Prostate gland (tissue), 2 donors: ENCODE measurements around the gene USP21. TPM values are rescaled to one million over a fixed set of nuclear protein-coding genes. Genes with fewer than 3 reads are reported as not detected.
A peak's percentile ranks its signal among the peaks of the same experiment; 100 is the strongest.

Source experiments
- DNase-seq: peaks from one replicate; pipeline ENCODE4 v3.0.0-alpha.2; 2019; ENCODE audit warnings: low spot score
- H3K27ac ChIP-seq, 2 donors: fragments of 200-600 bp; sonication (generic); 2 replicates each; pipeline ENCODE4 v1.5.1; 2017 to 2019
- H3K27me3 ChIP-seq: fragments of 200-600 bp; sonication (generic); replicated peaks from 2 replicates; pipeline ENCODE4 v1.5.1; 2019; ENCODE audit not compliant: insufficient read depth
- H3K36me3 ChIP-seq, 2 donors: fragments of 200-600 bp; sonication (generic); 1 replicate in 1 of 2; 2 replicates in 1 of 2; pipeline versions ENCODE4 v1.5.1 to v1.8.1; 2017 to 2019
- H3K4me1 ChIP-seq: fragments of 200-600 bp; sonication (generic); replicated peaks from 2 replicates; pipeline ENCODE4 v1.5.1; 2019
- H3K4me3 ChIP-seq, 2 donors: fragments of 200-600 bp; sonication (generic); 2 replicates each; pipeline ENCODE4 v1.5.1; 2017 to 2019
- H3K9me3 ChIP-seq: fragments of 200-600 bp; sonication (generic); 2 replicates; pipeline ENCODE4 v1.5.1; 2017
- POLR2A ChIP-seq: fragments of 450-650 bp; IDR thresholded peaks from one replicate; pipeline ENCODE4 v1.6.1; 2016; ENCODE audit warnings: antibody characterized with exemption, mild to moderate bottlenecking
- POLR2AphosphoS5 ChIP-seq: sonication (generic); formaldehyde crosslinking; IDR thresholded peaks from one replicate; pipeline ENCODE4 v1.6.1; 2017; ENCODE audit warnings: antibody characterized with exemption
- WGBS: methylation state at CpG from one replicate; pipeline ENCODE4 v1.1.5; 2018; 5-methylcytosine and 5-hydroxymethylcytosine counted together
- intact Hi-C: fragments of 100-400 bp; cut with DNase I; formaldehyde crosslinking; loops from one replicate; pipeline ENCODE4 v1.14.2; 2022
- total RNA-seq, 2 donors: library from RNA; depleted of rRNA; stranded (reverse); fragments of >200 nt; gene quantifications; one replicate each; pipeline ENCODE4 v1.1.0, GENCODE V29; 2016
- TF ChIP-seq, protein P1 (sequence below), 4 experiments: fragments of 200-600 bp in 2 of 4; fragments of 450-650 bp in 2 of 4; sonication (generic) in 2 of 4; IDR thresholded peaks; 1 replicate in 3 of 4; 2 replicates in 1 of 4; pipeline ENCODE4 v1.5.1; 2016 to 2019; ENCODE audit warnings: antibody characterized with exemption in 4 of 4, mild to moderate bottlenecking in 2 of 4, moderate library complexity in 2 of 4

USP21 gene
- total RNA-seq, 2 donors from 2014 or later, result 28.1 to 32.1 TPM

DNA sequence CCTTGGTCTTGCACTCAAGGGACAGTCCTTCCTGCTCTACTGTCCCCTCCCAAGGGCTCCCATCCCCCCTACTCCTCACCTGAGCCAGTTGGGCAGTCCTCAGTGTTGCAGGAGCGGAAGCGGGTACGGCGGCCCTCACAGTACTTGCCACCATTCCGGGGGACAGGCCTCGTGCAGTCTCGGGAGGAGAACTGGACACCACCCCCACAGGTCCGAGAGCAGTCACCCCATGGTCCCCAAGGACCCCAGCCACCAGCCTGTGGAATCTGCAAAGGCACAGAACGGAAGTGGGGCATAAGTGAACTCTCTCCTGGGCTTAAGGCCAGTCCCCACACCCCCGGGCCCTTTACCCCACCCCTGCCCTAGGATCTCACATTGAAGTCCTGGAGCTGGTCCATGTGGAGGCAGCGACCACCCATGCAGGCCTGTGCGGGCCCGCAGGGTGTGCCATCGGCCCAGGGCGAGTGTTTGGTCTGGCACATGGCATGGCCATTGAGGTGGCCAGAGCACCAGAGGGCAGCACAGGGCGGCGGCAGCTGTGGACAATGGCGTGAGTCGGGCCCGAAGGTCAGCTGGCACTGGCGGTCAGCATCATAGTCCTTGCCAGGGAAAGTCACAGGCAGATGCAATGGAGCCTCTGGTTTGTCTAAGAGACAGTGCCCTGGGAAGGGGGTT, 34.4 kb downstream of the USP21 start:
- Histone ChIP-seq H3K36me3 (no peaks in the 10 kb centered on the region), H3K4me1 (no peaks in the 10 kb centered on the region), H3K4me3 (no peak overlapping the region), H3K27me3 (no peaks in the 10 kb centered on the region), H3K27ac (no peak overlapping the region), H3K9me3 (no peaks in the 10 kb centered on the region)
- no peak for TF ChIP-seq POLR2A
- TF ChIP-seq POLR2AphosphoS5, result no peak
- TF ChIP-seq, protein P1, sequence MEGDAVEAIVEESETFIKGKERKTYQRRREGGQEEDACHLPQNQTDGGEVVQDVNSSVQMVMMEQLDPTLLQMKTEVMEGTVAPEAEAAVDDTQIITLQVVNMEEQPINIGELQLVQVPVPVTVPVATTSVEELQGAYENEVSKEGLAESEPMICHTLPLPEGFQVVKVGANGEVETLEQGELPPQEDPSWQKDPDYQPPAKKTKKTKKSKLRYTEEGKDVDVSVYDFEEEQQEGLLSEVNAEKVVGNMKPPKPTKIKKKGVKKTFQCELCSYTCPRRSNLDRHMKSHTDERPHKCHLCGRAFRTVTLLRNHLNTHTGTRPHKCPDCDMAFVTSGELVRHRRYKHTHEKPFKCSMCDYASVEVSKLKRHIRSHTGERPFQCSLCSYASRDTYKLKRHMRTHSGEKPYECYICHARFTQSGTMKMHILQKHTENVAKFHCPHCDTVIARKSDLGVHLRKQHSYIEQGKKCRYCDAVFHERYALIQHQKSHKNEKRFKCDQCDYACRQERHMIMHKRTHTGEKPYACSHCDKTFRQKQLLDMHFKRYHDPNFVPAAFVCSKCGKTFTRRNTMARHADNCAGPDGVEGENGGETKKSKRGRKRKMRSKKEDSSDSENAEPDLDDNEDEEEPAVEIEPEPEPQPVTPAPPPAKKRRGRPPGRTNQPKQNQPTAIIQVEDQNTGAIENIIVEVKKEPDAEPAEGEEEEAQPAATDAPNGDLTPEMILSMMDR (IDR thresholded peaks at IDR 0.05), result no peak
- intact Hi-C loops, result no loop called here
- DNase-seq, result no peak
- WGBS, result 81% methylated on average over 15 of the region's 21 CpGs

DNA sequence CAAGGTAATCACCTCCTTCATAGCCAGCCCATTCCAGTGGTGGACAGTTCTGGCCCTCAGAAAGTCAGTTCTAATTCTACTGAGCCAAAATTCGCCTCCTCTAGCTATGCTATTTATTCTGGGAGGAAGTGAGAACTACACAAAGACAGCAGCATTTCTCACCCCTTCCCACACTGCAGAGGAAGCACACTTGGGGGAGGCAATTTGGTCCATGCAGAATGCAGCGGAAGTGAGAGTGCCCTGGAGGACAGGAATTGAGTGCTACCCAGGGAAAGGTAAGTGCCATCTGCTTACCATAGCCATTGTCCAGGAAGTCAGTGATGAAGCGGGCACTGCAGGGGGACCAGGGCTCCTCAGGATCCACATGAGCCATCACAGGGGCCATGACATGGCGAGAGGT, 35.9 kb downstream of the USP21 start:
- TF ChIP-seq POLR2A (no peak), POLR2AphosphoS5 (no peak)
- TF ChIP-seq, protein P1 (IDR thresholded peaks at IDR 0.05), result no peak
- 84% methylated on average over 4 of the region's 4 CpGs for WGBS
- Histone ChIP-seq H3K36me3 (no peaks in the 10 kb centered on the region), H3K27me3 (no peaks in the 10 kb centered on the region), H3K4me1 (no peaks in the 10 kb centered on the region), H3K9me3 (no peaks in the 10 kb centered on the region), H3K4me3 (no peak overlapping the region), H3K27ac (no peak overlapping the region)
- intact Hi-C loops, result no loop called here
- no peak for DNase-seq

DNA sequence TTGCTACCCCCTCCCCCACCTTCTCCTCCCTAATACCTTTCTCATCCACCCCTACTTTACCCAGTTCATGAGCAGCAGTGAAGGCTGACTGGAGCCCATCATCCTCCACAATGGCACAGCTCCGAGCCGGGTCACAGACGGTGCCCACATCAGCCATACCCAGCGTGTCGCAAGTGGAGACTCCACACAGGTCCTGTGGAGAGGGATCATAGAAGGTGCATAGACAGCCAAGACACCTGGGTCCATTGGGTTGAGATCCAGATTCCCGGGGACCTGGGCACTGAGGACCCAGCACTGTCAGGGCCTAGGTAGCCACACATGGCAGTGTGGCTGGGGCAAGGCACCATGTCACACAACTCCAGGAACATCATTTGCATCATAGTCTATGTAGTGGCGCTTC, 36.8 kb downstream of the USP21 start:
- Histone ChIP-seq H3K9me3 (no peaks in the 10 kb centered on the region), H3K36me3 (no peaks in the 10 kb centered on the region), H3K4me1 (no peaks in the 10 kb centered on the region), H3K27ac (no peak overlapping the region), H3K27me3 (no peaks in the 10 kb centered on the region), H3K4me3 (no peak overlapping the region)
- TF ChIP-seq POLR2AphosphoS5 (no peak), POLR2A (no peak)
- TF ChIP-seq, protein P1 (IDR thresholded peaks at IDR 0.05), result no peak
- intact Hi-C loops, result no loop called here
- DNase-seq, result no peak
- WGBS, result 98% methylated on average over 7 of the region's 7 CpGs

DNA sequence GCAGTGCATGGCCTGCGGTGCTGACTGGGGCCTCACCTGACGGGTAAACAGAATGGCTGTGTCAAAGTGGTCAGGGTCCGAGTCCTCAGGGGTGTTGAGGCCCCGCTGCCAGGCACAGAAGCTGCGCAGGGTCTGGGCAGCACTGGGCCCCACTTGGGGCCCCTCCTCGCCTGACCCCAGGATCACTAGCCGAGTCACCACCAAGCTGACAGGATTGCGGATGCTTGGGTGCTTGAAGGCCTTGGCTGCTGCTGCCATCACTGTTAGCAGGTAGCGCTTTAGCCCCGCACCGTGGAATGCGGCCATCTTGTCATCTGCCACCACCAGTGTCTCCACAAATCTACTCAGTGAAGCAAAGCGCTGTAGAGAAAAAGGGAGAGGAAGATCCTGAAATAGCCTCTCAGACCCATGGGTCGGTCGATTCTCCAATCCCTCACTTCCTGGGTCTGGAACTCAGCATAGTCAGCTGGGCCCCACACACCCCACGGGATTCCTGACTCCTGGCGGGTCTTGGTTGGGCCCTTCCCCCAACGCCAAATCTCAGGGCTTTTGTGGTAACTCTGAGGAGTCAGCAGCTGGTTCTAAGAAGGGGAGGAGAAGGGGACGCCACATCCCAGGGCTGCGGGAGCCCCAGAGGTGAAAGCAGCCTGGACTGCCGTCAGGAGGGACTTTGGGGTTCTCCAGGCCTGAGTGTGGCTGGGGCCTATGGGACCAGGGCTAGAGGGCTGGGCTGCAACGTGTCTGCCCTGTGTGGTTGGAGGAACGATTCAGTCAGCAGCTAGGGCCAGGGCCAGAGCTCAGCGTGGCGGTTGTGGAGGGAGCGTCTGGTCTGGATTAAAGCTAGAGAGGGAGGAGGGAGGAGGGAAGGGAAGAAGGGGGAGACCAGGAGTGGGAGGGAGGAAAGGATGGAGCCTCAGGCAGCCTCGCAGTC, 37.5 kb downstream of the USP21 start:
- Histone ChIP-seq H3K27me3 (no peaks in the 10 kb centered on the region), H3K27ac (peak overlapping the region; percentile 45 to 59), H3K4me3 (no peak overlapping the region), H3K4me1 (no peaks in the 10 kb centered on the region), H3K9me3 (no peaks in the 10 kb centered on the region), H3K36me3 (no peaks in the 10 kb centered on the region)
- intact Hi-C loops, result no loop called here
- 74% methylated on average over 27 of the region's 27 CpGs for WGBS
- TF ChIP-seq, protein P1 (IDR thresholded peaks at IDR 0.05), result no peak
- no peak for TF ChIP-seq POLR2AphosphoS5
- TF ChIP-seq POLR2A, result no peak
- no peak for DNase-seq
